ENCODE results near the gene LGALS7. TPM values are rescaled to one million over a fixed set of nuclear protein-coding genes. Genes with fewer than 3 reads are reported as not detected.

LGALS7 gene
- total and polyA plus RNA-seq, 2 of the 4 experiments (the other 2 are of a cell fraction): not detected

DNA sequence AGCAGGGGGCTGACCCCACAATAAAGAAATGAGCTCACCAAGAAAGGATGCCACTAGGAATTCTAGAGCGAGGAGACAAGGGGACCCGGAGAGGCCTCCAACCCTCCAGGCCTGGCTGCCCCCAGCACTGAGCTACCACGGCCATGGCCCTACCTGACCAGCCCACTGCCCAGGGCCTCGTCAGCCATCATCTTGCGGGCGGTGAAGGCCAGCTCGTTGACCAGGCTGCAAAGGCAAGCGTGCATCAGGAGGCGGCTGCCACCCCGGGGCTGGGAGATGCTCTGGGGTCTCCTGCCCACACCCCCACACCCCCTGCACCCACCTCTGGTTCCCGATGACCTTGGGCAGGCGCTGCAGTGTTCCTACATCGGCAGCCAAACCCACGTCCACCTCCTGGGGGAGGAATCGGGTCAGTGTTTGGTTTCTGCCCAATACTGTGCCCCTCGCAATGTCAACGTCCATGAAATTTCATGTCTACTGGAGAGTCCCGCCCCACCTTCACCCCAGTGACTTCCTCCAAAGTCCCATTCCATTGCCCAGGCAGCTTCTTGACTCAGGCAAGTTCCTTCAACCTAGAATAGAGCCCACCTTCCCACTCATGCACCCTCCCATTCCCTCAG is 42.9 kb upstream of the LGALS7 start:
- H4K20me1 ChIP-seq (ENCODE audit: insufficient read depth, low read length): no peaks in the 10 kb centered on the region
- no peak overlapping the region for H3K14ac ChIP-seq (replicated peaks; ENCODE audit: low read depth, low read length)
- no peak overlapping the region for H4K8ac ChIP-seq (ENCODE audit: low read depth in 2 of 2, low read length in 2 of 2)
- no peak overlapping the region for H2BK15ac ChIP-seq (ENCODE audit: low read depth, low read length)
- H3K23ac ChIP-seq (ENCODE audit: low read depth, low read length): no peak overlapping the region
- H3K18ac ChIP-seq (ENCODE audit: low read depth, low read length): no peak overlapping the region
- H3K27ac ChIP-seq (ENCODE audit: insufficient read depth, low read length): no peak overlapping the region
- H3K4me2 ChIP-seq (ENCODE audit: low read depth, low read length): no peak overlapping the region
- H3K9me3 ChIP-seq (ENCODE audit: control insufficient read depth, insufficient read depth, low read length): no peaks in the 10 kb centered on the region
- ChIA-PET POLR2A (ENCODE audit: unreplicated experiment) (no interaction called here), CTCF (no interaction called here)
- no peak overlapping the region for H3K4me3 ChIP-seq (ENCODE audit: insufficient read depth, low read depth, low read length)
- dilution Hi-C loops (cut with HindIII; ENCODE audit: low sequenced_read_pairs, unreplicated experiment) (no loop called here), in situ Hi-C loops (cut with MboI; ENCODE audit: low sequenced_read_pairs) (no loop called here), intact Hi-C loops (cut with micrococcal nuclease) (no loop called here)
- H3K56ac ChIP-seq (ENCODE audit: extremely low read depth, insufficient read depth, low read length): no peak overlapping the region
- H2BK5ac ChIP-seq (ENCODE audit: low read depth, low read length, poor library complexity, severe bottlenecking): no peak overlapping the region
- TF ChIP-seq USF2 (IDR thresholded peaks at IDR 0.05; ENCODE audit: low read depth, low read length) (no peak), FOS (IDR thresholded peaks at IDR 0.05; ENCODE audit: low read depth, low read length) (no peak), RFX5 (IDR thresholded peaks at IDR 0.05; ENCODE audit: low read depth, low read length) (no peak), RAD21 (IDR thresholded peaks at IDR 0.05; ENCODE audit: low read length) (no peak), MAZ (IDR thresholded peaks at IDR 0.05; ENCODE audit: borderline replicate concordance, low read depth, low read length) (no peak), CEBPB (IDR thresholded peaks at IDR 0.05; ENCODE audit: low read depth, low read length) (no peak), MXI1 (IDR thresholded peaks at IDR 0.05; ENCODE audit: borderline replicate concordance, low read depth, low read length) (no peak), POLR2A (IDR thresholded peaks at IDR 0.05; ENCODE audit: low read depth, low read length) (no peak)
- no peak overlapping the region for H2AK9ac ChIP-seq (replicated peaks; ENCODE audit: low read depth, low read length, poor library complexity)
- H3K36me3 ChIP-seq (ENCODE audit: control insufficient read depth, insufficient read depth, low read length): peaks cover 28% of the 10 kb centered on the region
- no peak overlapping the region for H3K4ac ChIP-seq (ENCODE audit: low read depth, low read length)
- H2BK120ac ChIP-seq (ENCODE audit: low read depth, low read length): no peak overlapping the region
- BruUV-seq (replicated peaks): no TSS peak
- no peaks in the 10 kb centered on the region for H3K27me3 ChIP-seq (ENCODE audit: control insufficient read depth, insufficient read depth, low read length)
- no peak overlapping the region for H2AK5ac ChIP-seq (ENCODE audit: low read depth, low read length)
- no peak overlapping the region for H4K5ac ChIP-seq (ENCODE audit: low read depth, low read length)
- 98% methylated on average over 8 of the region's 18 CpGs; no CpG with 5 or more reads in 1 of the 2 experiments for WGBS, 2 experiments (ENCODE audit: extremely low coverage in 2 of 2, insufficient read length in 1 of 2)
- no peaks in the 10 kb centered on the region for H3K4me1 ChIP-seq (ENCODE audit: control insufficient read depth, insufficient read depth, low read length)
- peaks cover 0 to 4% of the 10 kb centered on the region in 2 experiments; a peak in 1 of 4 replicates for H3K79me1 ChIP-seq (ENCODE audit: low read depth in 1 of 2, low read length in 2 of 2)
- no peak overlapping the region for H2BK20ac ChIP-seq (ENCODE audit: low read depth, low read length)
- no peak overlapping the region for H4K91ac ChIP-seq (ENCODE audit: insufficient read depth, low read depth, low read length)
- DNase-seq (no peak), ATAC-seq (ENCODE audit: low read depth) (no peak)
- 0 out of 2 replicates have a peak, but pooled peaks cover 10% of the 10 kb centered on the region for H3K9me1 ChIP-seq (ENCODE audit: insufficient read depth, low read length)
- H3K9ac ChIP-seq (ENCODE audit: low read depth, low read length): no peak overlapping the region
- H2AFZ ChIP-seq (replicated peaks; ENCODE audit: low read length, poor library complexity): no peak overlapping the region
